Measurements from ENCODE around the gene ITGA1.

DNA sequence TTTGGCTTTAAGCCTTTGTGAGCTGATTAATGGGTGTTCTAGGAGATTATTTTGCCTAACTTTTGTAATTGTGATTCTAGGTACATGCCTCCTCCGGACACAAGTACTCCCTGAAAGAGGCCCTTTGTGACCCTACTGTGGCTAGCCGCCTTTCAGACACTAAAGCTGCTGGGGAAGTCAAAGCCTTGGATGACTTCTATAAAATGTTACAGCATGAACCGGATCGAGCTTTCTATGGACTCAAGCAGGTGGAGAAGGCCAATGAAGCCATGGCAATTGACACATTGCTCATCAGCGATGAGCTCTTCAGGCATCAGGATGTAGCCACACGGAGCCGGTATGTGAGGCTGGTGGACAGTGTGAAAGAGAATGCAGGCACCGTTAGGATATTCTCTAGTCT lies 13.6 kb downstream of the ITGA1 start:
- TF ChIP-seq POLR2AphosphoS5 (IDR thresholded peaks at IDR 0.05; ENCODE audit: low read depth, low read length) (no peak), POLR2A (IDR thresholded peaks at IDR 0.05; ENCODE audit: low read depth, low read length) (no peak)
